Liver (tissue), 9 donors: ENCODE data around the gene NDST1. TPM values are rescaled to one million over a fixed set of nuclear protein-coding genes. Genes with fewer than 3 reads are reported as not detected.
A peak's percentile ranks its signal among the peaks of the same experiment; 100 is the strongest.

ENCODE experiments used
- DNase-seq: peaks from one replicate; pipeline ENCODE4 v3.0.0-alpha.2; 2017; ENCODE audit warnings: low spot score
- H3K27ac ChIP-seq, 2 donors: one replicate each; pipeline ENCODE4 v1.7.0; 2013; ENCODE audit warnings: inconsistent platforms in 2 of 2, low read length in 2 of 2, control low read depth in 1 of 2, low read depth in 1 of 2, mild to moderate bottlenecking in 1 of 2
- H3K27me3 ChIP-seq, 4 donors: one replicate each; pipeline versions ENCODE4 v1.6.1 to v1.7.0; 2013; ENCODE audit warnings: low read length in 3 of 4, inconsistent platforms in 1 of 4, mild to moderate bottlenecking in 1 of 4, moderate library complexity in 1 of 4; ENCODE audit not compliant: control insufficient read depth in 4 of 4, insufficient read depth in 4 of 4
- H3K36me3 ChIP-seq, 4 donors: one replicate each; pipeline versions ENCODE4 v1.6.1 to v1.7.0; 2013; ENCODE audit warnings: low read length in 3 of 4, mild to moderate bottlenecking in 3 of 4, low read depth in 1 of 4, moderate library complexity in 1 of 4; ENCODE audit not compliant: control insufficient read depth in 4 of 4, insufficient read depth in 3 of 4
- H3K4me1 ChIP-seq, 4 donors: one replicate each; pipeline versions ENCODE4 v1.6.1 to v1.7.0; 2013; ENCODE audit warnings: low read length in 3 of 4, mild to moderate bottlenecking in 3 of 4, moderate library complexity in 1 of 4; ENCODE audit not compliant: control insufficient read depth in 4 of 4, insufficient read depth in 4 of 4
- H3K4me3 ChIP-seq, 3 donors: one replicate each; pipeline versions ENCODE4 v1.6.1 to v1.7.0; 2013; ENCODE audit warnings: low read length in 3 of 3, control low read depth in 1 of 3, low read depth in 1 of 3, mild to moderate bottlenecking in 1 of 3
- H3K9ac ChIP-seq, 2 donors: one replicate each; pipeline ENCODE4 v1.7.0; 2013; ENCODE audit warnings: low read length in 2 of 2, mild to moderate bottlenecking in 2 of 2, moderate library complexity in 2 of 2, control low read depth in 1 of 2, low read depth in 1 of 2
- H3K9me3 ChIP-seq, 4 donors: one replicate each; pipeline versions ENCODE4 v1.6.1 to v1.7.0; 2013; ENCODE audit warnings: low read length in 3 of 4; ENCODE audit not compliant: control insufficient read depth in 4 of 4
- EGR1 ChIP-seq, 2 donors: IDR thresholded peaks; 2 replicates each; pipeline ENCODE4 v1.6.1; 2016 to 2018; ENCODE audit warnings: antibody characterized with exemption in 2 of 2, low read depth in 2 of 2
- FOXA2 ChIP-seq: IDR thresholded peaks from 2 replicates; pipeline ENCODE4 v1.6.1; 2016; ENCODE audit warnings: antibody characterized with exemption
- GABPA ChIP-seq, 2 donors: IDR thresholded peaks in 1 of 2; conservative IDR thresholded peaks in 1 of 2; 2 replicates each; pipeline ENCODE4 v1.6.1; 2016; ENCODE audit warnings: antibody characterized with exemption in 2 of 2, mild to moderate bottlenecking in 1 of 2, moderate library complexity in 1 of 2
- HNF4A ChIP-seq, 2 donors: conservative IDR thresholded peaks; 2 replicates each; pipeline ENCODE4 v1.6.1; 2016; ENCODE audit warnings: antibody characterized with exemption in 2 of 2, mild to moderate bottlenecking in 2 of 2
- NR2F2 ChIP-seq: IDR thresholded peaks from 2 replicates; pipeline ENCODE4 v1.6.1; 2016; ENCODE audit warnings: antibody characterized with exemption
- RAD21 ChIP-seq, 2 donors: IDR thresholded peaks; 2 replicates each; pipeline ENCODE4 v1.6.1; 2016; ENCODE audit warnings: antibody characterized with exemption in 2 of 2, mild to moderate bottlenecking in 2 of 2
- RXRA ChIP-seq, 2 donors: IDR thresholded peaks; 2 replicates each; pipeline ENCODE4 v1.6.1; 2017 to 2018; ENCODE audit warnings: antibody characterized with exemption in 2 of 2, mild to moderate bottlenecking in 1 of 2
- WGBS: extraction: QIAGEN DNeasy Blood & Tissue Kit; methylation state at CpG from one replicate; pipeline ENCODE4 v1.1.7; 2013; 5-methylcytosine and 5-hydroxymethylcytosine counted together
- polyA plus RNA-seq, 2 donors: library from polyadenylated mRNA; stranded (reverse) in 1 of 2; unstranded in 1 of 2; fragments of 200-250 nt in 1 of 2; fragments of >200 nt in 1 of 2; fragmentation: Nextera tagmentation in 1 of 2; extraction: Ambion mirVana in 1 of 2; gene quantifications; one replicate each; pipeline versions ENCODE4 v1.2.1 to v1.2.3, GENCODE V29; 2013 to 2015
- total RNA-seq, 2 donors: library from RNA; depleted of rRNA; stranded (reverse); fragments of >200 nt; gene quantifications; one replicate each; pipeline ENCODE4 v1.2.3, GENCODE V29; 2014
- TF ChIP-seq, protein P1 (sequence below): IDR thresholded peaks from 2 replicates; pipeline ENCODE4 v1.6.1; 2016; ENCODE audit warnings: antibody characterized with exemption
- TF ChIP-seq, protein P2 (sequence below): IDR thresholded peaks from 2 replicates; pipeline ENCODE4 v1.6.1; 2016; ENCODE audit warnings: antibody characterized with exemption, mild to moderate bottlenecking
- TF ChIP-seq, protein P3 (sequence below): IDR thresholded peaks from 2 replicates; pipeline ENCODE4 v1.6.1; 2016; ENCODE audit warnings: antibody characterized with exemption
- TF ChIP-seq, protein P4 (sequence below): fragments of 150-350 bp; IDR thresholded peaks from 2 replicates; pipeline ENCODE4 v1.5.1; 2017; ENCODE audit warnings: improper control_type of control experiment, low read depth, low read length; ENCODE audit not compliant: missing input control
- donor health status: healthy.
- donor health status: healthy.
- donor health status: healthy.
- donor health status: healthy.
- donor health status: healthy.

NDST1 gene
- total and polyA plus RNA-seq, 4 donors, result 10.3 to 103 (median 39.0) TPM

DNA sequence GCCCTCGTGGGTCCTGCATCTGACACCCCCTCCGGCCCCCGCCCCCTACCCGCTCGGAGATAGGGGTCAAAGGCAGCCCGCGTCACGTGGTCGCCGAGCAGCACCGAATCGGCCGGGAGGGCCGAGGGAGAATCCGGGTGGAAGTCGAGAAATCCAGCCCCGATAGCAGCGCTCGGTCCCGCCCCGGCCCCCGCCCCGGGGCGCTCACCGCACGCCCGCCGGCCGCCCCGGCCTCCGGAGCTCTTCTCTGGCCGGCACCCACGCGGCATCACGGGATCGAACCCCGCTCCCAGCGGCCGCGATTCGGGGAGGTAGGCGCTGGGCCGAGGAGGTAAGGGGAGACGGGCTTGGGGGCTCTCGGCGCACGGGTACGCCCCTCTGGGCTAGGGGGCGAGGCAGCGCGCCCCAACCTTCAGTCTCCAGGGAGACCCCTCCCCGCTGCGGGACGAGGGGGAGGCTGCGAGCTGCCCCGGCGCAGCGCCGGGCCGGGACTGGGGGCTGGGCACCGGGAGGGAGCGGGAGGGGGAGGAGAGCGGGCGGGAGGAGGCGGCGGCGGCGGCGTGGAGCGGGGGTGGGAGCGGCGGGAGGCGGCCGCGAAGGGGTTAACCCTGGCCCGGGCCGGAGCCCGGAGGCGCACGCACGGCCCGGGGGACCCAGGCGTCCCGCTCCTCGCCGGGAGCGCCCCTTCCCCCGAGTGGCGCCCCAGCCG lies 22.1 kb upstream of the NDST1 start:
- WGBS, result under 1% methylated on average over 90 of the region's 90 CpGs
- no peaks in the 10 kb centered on the region for H3K27me3 ChIP-seq
- TF ChIP-seq, protein P1, sequence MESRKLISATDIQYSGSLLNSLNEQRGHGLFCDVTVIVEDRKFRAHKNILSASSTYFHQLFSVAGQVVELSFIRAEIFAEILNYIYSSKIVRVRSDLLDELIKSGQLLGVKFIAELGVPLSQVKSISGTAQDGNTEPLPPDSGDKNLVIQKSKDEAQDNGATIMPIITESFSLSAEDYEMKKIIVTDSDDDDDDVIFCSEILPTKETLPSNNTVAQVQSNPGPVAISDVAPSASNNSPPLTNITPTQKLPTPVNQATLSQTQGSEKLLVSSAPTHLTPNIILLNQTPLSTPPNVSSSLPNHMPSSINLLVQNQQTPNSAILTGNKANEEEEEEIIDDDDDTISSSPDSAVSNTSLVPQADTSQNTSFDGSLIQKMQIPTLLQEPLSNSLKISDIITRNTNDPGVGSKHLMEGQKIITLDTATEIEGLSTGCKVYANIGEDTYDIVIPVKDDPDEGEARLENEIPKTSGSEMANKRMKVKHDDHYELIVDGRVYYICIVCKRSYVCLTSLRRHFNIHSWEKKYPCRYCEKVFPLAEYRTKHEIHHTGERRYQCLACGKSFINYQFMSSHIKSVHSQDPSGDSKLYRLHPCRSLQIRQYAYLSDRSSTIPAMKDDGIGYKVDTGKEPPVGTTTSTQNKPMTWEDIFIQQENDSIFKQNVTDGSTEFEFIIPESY, result no peak
- TF ChIP-seq, protein P2, sequence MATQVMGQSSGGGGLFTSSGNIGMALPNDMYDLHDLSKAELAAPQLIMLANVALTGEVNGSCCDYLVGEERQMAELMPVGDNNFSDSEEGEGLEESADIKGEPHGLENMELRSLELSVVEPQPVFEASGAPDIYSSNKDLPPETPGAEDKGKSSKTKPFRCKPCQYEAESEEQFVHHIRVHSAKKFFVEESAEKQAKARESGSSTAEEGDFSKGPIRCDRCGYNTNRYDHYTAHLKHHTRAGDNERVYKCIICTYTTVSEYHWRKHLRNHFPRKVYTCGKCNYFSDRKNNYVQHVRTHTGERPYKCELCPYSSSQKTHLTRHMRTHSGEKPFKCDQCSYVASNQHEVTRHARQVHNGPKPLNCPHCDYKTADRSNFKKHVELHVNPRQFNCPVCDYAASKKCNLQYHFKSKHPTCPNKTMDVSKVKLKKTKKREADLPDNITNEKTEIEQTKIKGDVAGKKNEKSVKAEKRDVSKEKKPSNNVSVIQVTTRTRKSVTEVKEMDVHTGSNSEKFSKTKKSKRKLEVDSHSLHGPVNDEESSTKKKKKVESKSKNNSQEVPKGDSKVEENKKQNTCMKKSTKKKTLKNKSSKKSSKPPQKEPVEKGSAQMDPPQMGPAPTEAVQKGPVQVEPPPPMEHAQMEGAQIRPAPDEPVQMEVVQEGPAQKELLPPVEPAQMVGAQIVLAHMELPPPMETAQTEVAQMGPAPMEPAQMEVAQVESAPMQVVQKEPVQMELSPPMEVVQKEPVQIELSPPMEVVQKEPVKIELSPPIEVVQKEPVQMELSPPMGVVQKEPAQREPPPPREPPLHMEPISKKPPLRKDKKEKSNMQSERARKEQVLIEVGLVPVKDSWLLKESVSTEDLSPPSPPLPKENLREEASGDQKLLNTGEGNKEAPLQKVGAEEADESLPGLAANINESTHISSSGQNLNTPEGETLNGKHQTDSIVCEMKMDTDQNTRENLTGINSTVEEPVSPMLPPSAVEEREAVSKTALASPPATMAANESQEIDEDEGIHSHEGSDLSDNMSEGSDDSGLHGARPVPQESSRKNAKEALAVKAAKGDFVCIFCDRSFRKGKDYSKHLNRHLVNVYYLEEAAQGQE, result no peak
- TF ChIP-seq NR2F2 (no peak), HNF4A (conservative IDR thresholded peaks at IDR 0.05) (peak in 1 of 2 donors; percentile 0)
- H3K9me3 ChIP-seq, result no peaks in the 10 kb centered on the region
- peak overlapping the region; percentile 57 to 58 for H3K9ac ChIP-seq
- peaks cover 12 to 50% (median 38%) of the 10 kb centered on the region in 4 donors for H3K4me1 ChIP-seq
- DNase-seq, result peak; percentile 72
- H3K4me3 ChIP-seq, result peak overlapping the region; percentile 69 to 92 (median 82)
- H3K27ac ChIP-seq, result peak overlapping the region; percentile 98 to 99
- H3K36me3 ChIP-seq, result peaks cover 0 to 10% (median 3%) of the 10 kb centered on the region in 4 donors

DNA sequence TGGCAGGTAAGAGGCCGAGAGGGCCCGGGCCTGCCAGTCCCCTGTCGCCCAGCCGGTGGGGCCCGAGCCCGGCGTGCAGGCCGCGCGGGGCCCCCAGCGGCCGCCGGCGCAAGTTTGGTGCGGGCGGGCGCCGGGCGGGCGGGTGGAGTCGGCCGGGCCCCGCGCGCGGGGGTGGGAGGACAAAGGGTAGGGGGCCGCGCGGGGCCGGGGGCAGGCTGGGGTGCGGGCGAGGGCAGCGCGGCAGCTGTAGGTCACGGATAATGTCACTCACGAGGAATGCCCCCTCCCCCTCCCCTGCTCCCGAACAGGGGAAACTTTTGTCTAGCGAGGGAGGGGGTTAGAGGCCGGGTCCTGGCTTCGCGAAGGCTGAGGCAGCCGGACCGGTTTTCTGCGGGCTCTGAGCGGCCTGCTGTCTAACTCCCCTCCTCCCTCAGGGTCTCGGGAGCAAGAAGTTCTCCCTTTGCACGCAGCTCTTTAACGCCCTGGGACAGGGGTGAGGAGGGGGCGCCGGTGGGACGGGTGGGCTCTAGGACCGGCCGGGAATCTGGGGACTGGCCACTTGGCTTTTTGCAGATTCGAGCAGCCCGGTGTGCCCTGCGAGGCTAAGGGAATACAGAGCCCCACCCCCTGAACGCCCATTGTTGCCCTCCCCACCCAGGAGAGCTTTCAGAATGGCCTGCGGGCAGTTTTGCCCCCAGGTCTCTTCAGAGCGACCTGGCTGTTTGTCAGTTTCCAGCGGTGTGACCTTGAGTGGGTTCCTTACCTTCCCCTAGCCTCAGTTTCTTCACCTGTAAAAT lies 21.3 kb upstream of the NDST1 start:
- no peak for TF ChIP-seq EGR1 (IDR thresholded peaks at IDR 0.05; ENCODE audit: low read depth in 2 of 2)
- TF ChIP-seq NR2F2, result peak; percentile 6
- TF ChIP-seq, protein P3, sequence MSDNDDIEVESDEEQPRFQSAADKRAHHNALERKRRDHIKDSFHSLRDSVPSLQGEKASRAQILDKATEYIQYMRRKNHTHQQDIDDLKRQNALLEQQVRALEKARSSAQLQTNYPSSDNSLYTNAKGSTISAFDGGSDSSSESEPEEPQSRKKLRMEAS, result no peak
- TF ChIP-seq, protein P2, result no peak
- TF ChIP-seq HNF4A (conservative IDR thresholded peaks at IDR 0.05), result peak; percentile 10 to 17
- peak in 1 of 2 donors; percentile 16 for TF ChIP-seq RXRA (IDR thresholded peaks at IDR 0.05)
- no peak for TF ChIP-seq RAD21 (IDR thresholded peaks at IDR 0.05)
- TF ChIP-seq GABPA (IDR thresholded peaks at IDR 0.05 in 1 of 2, conservative IDR thresholded peaks at IDR 0.05 in 1 of 2), result no peak
- TF ChIP-seq FOXA2, result no peak
- TF ChIP-seq, protein P4, sequence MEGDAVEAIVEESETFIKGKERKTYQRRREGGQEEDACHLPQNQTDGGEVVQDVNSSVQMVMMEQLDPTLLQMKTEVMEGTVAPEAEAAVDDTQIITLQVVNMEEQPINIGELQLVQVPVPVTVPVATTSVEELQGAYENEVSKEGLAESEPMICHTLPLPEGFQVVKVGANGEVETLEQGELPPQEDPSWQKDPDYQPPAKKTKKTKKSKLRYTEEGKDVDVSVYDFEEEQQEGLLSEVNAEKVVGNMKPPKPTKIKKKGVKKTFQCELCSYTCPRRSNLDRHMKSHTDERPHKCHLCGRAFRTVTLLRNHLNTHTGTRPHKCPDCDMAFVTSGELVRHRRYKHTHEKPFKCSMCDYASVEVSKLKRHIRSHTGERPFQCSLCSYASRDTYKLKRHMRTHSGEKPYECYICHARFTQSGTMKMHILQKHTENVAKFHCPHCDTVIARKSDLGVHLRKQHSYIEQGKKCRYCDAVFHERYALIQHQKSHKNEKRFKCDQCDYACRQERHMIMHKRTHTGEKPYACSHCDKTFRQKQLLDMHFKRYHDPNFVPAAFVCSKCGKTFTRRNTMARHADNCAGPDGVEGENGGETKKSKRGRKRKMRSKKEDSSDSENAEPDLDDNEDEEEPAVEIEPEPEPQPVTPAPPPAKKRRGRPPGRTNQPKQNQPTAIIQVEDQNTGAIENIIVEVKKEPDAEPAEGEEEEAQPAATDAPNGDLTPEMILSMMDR, result peak; percentile 6
- Histone ChIP-seq H3K36me3 (peaks cover 2 to 17% (median 5%) of the 10 kb centered on the region in 4 donors), H3K9me3 (no peaks in the 10 kb centered on the region), H3K4me3 (peak overlapping the region; percentile 76 to 92 (median 81)), H3K27me3 (no peaks in the 10 kb centered on the region), H3K27ac (peak overlapping the region; percentile 98 to 99), H3K9ac (peak overlapping the region; percentile 62 to 82), H3K4me1 (peaks cover 15 to 57% (median 45%) of the 10 kb centered on the region in 4 donors)
- WGBS, result under 1% methylated on average over 60 of the region's 60 CpGs
- DNase-seq, result peak; percentile 68
